Measurements from ENCODE around the gene CTDSP2. TPM values are rescaled to one million over a fixed set of nuclear protein-coding genes. Genes with fewer than 3 reads are reported as not detected.
"Not testable (repeated sequence)": the region's sequence is repeated elsewhere in the genome, so short reads cannot be mapped to it uniquely, and the experiment has no call there.

Gene CTDSP2
- total RNA-seq, 1 experiment from 2014 or later = 117 TPM

DNA sequence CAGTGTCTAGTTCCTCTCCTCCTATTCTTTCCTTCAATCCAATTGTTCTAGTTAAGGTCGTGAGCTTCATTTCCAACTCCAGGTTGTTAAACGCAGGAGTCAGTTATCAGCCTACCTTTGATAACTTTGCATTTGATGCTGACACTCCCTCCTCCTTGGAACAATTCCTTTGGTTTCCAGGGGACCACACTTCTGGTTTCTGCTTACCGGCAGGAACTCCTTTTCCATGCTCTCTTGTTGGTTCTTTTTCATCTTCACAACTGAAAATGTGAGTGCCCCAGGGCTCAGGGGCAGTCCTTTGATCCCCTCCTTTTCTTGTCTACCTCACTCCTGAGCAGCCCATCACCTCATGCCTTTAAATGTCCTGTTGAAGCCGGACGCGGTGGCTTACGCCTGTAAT, 69.2 kb downstream of the CTDSP2 start:
- DNase-seq = no peak
- peaks cover 28% of the 10 kb centered on the region for H3K36me3 Mint-ChIP-seq (ENCODE audit: insufficient read depth, unreplicated experiment)
- no peaks in the 10 kb centered on the region for H3K9me3 Mint-ChIP-seq (ENCODE audit: low read depth, unreplicated experiment)
- no peaks in the 10 kb centered on the region for H3K4me1 Mint-ChIP-seq (ENCODE audit: low read depth, unreplicated experiment)
- CTCF ChIA-PET = no interaction called here
- TF ChIP-seq CTCF (IDR thresholded peaks at IDR 0.05; ENCODE audit: unreplicated experiment) = no peak
- no TSS peak for BruUV-seq (replicated peaks)
- H3K27ac Mint-ChIP-seq (ENCODE audit: unreplicated experiment) = no peak overlapping the region
- intact Hi-C loops (cut with micrococcal nuclease; ENCODE audit: unreplicated experiment) = no loop called here
- no peak overlapping the region for H3K4me3 Mint-ChIP-seq (ENCODE audit: low read depth, unreplicated experiment)
- H3K27me3 Mint-ChIP-seq (ENCODE audit: unreplicated experiment) = no peaks in the 10 kb centered on the region

GRCh38 chr12:57776247-57776587, 70.3 kb downstream of the CTDSP2 start:
- intact Hi-C loops (cut with micrococcal nuclease; ENCODE audit: unreplicated experiment) = no loop called here
- BruUV-seq (replicated peaks) = no TSS peak
- H3K4me3 Mint-ChIP-seq (ENCODE audit: low read depth, unreplicated experiment) = no peak overlapping the region
- CTCF ChIA-PET = no interaction called here
- H3K27me3 Mint-ChIP-seq (ENCODE audit: unreplicated experiment) = no peaks in the 10 kb centered on the region
- peaks cover 2% of the 10 kb centered on the region for H3K4me1 Mint-ChIP-seq (ENCODE audit: low read depth, unreplicated experiment)
- no peak overlapping the region for H3K27ac Mint-ChIP-seq (ENCODE audit: unreplicated experiment)
- H3K9me3 Mint-ChIP-seq (ENCODE audit: low read depth, unreplicated experiment) = no peaks in the 10 kb centered on the region
- no peak for TF ChIP-seq CTCF (IDR thresholded peaks at IDR 0.05; ENCODE audit: unreplicated experiment)
- peaks cover 40% of the 10 kb centered on the region for H3K36me3 Mint-ChIP-seq (ENCODE audit: insufficient read depth, unreplicated experiment)
- DNase-seq = no peak

- Mint-ChIP-seq H3K36me3 (ENCODE audit: insufficient read depth, unreplicated experiment) (peaks cover 45% of the 10 kb centered on the region), H3K27ac (ENCODE audit: unreplicated experiment) (no peak overlapping the region), H3K4me3 (ENCODE audit: low read depth, unreplicated experiment) (no peak overlapping the region), H3K27me3 (ENCODE audit: unreplicated experiment) (no peaks in the 10 kb centered on the region), H3K9me3 (ENCODE audit: low read depth, unreplicated experiment) (no peaks in the 10 kb centered on the region), H3K4me1 (ENCODE audit: low read depth, unreplicated experiment) (peaks cover 7% of the 10 kb centered on the region)
- no peak for TF ChIP-seq CTCF (IDR thresholded peaks at IDR 0.05; ENCODE audit: unreplicated experiment)
- no TSS peak for BruUV-seq (replicated peaks)
- DNase-seq = no peak
- CTCF ChIA-PET = interaction anchor here (0.7 kb wide), 1 partner anchor 35 kb away, joined by 3 read pairs; no protein-coding TSS in a partner anchor
- intact Hi-C loops (cut with micrococcal nuclease; ENCODE audit: unreplicated experiment) = no loop called here
Observed at GRCh38 chr12:57775563-57776246, 70.8 kb downstream of the CTDSP2 start.

DNA sequence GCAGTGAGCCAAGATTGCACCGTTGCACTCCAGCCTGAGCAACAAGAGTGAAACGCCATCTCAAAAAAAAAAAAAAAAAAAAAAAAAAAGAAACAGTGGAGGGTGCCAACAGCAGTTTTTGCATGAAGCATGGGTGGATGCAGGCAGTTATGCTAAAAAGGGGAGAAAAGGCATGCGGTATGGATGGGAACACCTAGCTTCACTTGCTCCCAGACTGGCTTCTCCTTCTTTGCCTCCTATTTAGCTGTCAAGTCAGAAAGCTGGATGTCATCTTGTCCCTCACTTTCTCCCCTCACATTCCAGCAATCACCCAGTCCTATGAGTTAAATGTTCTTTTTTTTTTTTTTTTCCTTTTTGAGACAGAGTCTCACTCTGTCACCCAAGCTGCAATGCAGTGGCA, 71.5 kb downstream of the CTDSP2 start:
- Mint-ChIP-seq H3K27ac (ENCODE audit: unreplicated experiment) (no peak overlapping the region), H3K4me3 (ENCODE audit: low read depth, unreplicated experiment) (no peak overlapping the region), H3K27me3 (ENCODE audit: unreplicated experiment) (no peaks in the 10 kb centered on the region), H3K36me3 (ENCODE audit: insufficient read depth, unreplicated experiment) (peaks cover 46% of the 10 kb centered on the region), H3K4me1 (ENCODE audit: low read depth, unreplicated experiment) (peaks cover 8% of the 10 kb centered on the region), H3K9me3 (ENCODE audit: low read depth, unreplicated experiment) (no peaks in the 10 kb centered on the region)
- intact Hi-C loops (cut with micrococcal nuclease; ENCODE audit: unreplicated experiment) = no loop called here
- DNase-seq = no peak
- CTCF ChIA-PET = interaction anchor here (0.7 kb wide), 1 partner anchor 36 kb away, joined by 3 read pairs; no protein-coding TSS in a partner anchor
- no TSS peak for BruUV-seq (replicated peaks)
- no peak for TF ChIP-seq CTCF (IDR thresholded peaks at IDR 0.05; ENCODE audit: unreplicated experiment)

- DNase-seq; H3K4me1 Mint-ChIP-seq (ENCODE audit: low read depth, unreplicated experiment); intact Hi-C loops (cut with micrococcal nuclease; ENCODE audit: unreplicated experiment); BruUV-seq (replicated peaks); CTCF ChIA-PET; H3K9me3 Mint-ChIP-seq (ENCODE audit: low read depth, unreplicated experiment); H3K4me3 Mint-ChIP-seq (ENCODE audit: low read depth, unreplicated experiment); H3K27me3 Mint-ChIP-seq (ENCODE audit: unreplicated experiment); H3K27ac Mint-ChIP-seq (ENCODE audit: unreplicated experiment): not testable (repeated sequence)
- peaks cover 46% of the 10 kb centered on the region for H3K36me3 Mint-ChIP-seq (ENCODE audit: insufficient read depth, unreplicated experiment)
Observed at GRCh38 chr12:57774634-57775033, 71.9 kb downstream of the CTDSP2 start.

All from Calu3 (cell line).